ENCODE results near the gene CDC16. TPM values are rescaled to one million over a fixed set of nuclear protein-coding genes. Genes with fewer than 3 reads are reported as not detected.
"Not testable (repeated sequence)": the region's sequence is repeated elsewhere in the genome, so short reads cannot be mapped to it uniquely, and the experiment has no call there.

Gene CDC16, protein sequence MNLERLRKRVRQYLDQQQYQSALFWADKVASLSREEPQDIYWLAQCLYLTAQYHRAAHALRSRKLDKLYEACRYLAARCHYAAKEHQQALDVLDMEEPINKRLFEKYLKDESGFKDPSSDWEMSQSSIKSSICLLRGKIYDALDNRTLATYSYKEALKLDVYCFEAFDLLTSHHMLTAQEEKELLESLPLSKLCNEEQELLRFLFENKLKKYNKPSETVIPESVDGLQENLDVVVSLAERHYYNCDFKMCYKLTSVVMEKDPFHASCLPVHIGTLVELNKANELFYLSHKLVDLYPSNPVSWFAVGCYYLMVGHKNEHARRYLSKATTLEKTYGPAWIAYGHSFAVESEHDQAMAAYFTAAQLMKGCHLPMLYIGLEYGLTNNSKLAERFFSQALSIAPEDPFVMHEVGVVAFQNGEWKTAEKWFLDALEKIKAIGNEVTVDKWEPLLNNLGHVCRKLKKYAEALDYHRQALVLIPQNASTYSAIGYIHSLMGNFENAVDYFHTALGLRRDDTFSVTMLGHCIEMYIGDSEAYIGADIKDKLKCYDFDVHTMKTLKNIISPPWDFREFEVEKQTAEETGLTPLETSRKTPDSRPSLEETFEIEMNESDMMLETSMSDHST
- 53.5 and 57.7 TPM in 2 replicates for total RNA-seq (2014; rRNA removed; shearing (Covaris generic))

DNA sequence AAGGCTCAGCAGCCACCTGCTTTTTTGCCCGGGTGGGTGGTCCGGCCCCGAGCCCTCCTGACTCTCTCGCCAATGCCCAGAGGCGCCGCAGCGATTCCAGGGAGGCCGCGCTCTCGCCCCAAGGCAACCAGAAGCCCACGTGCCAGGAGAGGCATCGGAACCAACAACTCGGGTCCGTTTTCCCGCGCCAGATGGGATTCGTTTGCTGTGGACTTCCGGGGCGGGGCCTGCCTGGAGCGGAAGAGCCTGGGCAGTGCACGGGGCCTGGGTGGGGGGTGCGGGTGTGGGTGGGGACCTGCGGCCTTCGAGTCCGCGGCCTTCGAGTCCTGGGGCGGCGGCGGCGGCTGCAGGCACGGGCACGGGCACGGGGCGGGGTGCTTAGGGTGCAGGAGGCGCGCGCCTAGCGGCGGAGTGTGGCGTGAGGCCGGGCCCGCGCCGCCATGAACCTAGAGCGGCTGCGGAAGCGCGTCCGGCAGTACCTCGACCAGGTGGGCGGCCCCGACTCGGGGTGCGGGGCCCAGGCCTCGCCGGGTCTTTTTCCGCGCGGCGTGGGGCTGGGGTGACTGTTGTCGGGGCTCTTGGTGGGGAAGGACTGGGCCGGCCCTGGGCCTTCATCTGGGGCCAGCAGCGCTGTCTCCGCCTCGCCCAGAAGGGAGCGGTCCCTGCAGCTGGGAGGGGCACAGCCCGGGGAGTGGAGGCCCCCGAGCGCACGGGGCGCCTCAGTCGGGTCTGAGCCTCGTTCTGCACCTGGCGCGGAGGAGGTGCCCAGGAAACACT, at the start of gene CDC16:
Gene CDC16 (plus strand): TSS at position 253 of the 777 bp plus-strand sequence. CDS start 188 bp downstream, at position 441.
- peak; percentile 90 for DNase-seq (ENCODE audit: low spot score)

DNA sequence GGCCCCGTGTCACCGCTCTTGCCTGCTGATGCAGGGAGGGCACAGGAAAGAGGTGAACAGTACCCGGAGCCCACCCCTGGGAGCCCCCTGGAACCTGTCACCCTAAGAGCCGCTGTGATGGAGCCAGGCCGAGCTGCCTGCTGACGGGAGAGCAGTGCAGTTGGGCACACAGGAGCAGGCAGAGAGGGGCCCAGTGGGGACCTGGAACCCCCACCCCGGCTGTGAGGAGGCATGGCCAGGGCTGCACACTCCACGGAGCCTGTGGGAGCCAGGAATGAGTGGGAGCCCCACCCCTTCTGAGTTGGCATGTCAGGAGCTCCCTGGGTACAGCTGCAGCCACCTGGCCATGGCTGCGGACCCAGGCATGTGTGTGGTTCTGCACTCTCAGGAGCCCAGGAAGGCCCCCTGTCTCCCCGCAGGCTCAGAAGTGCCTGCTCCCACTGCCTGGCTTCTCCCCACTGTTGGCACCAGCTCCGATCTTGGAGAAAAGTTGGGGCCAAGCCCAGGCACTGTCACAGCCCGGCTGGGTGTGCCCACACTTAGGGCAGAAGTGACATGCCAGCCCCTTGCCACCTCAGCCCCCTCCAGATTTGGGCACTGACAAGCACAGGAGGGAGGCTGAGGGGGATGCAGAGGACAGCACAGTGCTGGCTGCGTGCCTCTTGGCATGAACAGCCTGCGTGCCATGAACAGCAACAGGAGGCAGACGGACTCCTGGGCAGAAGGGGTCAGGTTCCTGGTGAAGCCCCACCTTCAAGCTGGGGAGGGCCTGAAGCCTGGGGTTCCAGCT, 49.3 kb upstream of the CDC16 start:
- no peak for DNase-seq (ENCODE audit: low spot score)

DNA sequence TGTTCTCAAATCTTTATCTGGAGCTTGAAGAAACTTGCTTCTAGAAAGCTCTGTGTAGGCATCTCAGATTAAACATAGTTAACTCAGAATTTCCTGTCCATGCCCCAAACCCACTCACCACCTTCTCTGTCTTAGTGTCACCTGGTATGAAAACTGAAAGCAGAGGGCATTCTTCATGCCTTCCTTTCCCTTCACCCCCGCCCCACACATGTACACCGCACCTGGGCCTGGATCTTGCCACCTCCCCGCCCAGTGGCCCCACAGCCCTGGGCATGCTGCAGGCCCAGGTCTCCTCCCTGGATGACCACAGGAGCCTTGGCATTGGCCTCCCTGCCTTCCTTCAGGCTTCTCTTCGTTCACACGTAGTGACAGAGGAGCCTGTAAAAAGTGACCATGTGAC, 39.8 kb upstream of the CDC16 start:
- no peak for DNase-seq (ENCODE audit: low spot score)

DNA sequence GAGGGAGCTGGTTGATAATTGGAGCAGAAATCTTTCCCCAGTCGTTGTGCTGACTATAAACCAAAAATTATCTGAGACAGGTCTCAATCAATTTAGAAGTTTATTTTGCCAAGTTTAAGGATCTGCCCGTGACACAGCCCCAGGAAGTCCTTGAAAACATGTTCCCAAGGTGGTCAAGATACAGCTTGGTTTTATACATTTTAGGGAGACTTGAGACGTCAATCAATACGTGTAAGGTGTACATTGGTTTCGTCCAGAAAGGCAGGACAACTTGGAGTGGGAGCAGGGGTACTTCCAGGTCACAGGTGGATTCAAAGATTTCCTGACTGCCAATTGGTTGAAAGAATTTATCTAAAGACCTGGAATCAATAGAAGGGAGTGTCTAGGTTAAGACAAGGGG, 38.1 kb upstream of the CDC16 start:
- no peak for DNase-seq (ENCODE audit: low spot score)

DNA sequence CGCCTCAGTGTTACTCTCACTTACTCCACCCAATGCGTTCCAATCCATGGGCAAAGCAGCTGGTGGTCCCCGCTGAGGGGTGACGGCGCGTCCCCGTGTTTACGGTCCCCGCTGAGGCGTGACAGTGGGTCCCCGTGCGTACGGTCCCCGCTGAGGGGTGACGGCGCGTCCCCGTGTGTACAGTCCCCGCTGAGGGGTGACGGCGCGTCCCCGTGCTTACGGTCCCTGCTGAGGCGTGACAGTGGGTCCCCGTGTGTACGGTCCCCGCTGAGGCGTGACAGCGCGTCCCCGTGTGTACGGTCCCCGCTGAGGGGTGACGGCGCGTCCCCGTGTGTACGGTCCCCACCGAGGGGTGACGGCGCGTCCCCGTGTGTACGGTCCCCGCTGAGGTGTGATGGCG, 36.1 kb upstream of the CDC16 start:
- no peak for DNase-seq (ENCODE audit: low spot score)

DNA sequence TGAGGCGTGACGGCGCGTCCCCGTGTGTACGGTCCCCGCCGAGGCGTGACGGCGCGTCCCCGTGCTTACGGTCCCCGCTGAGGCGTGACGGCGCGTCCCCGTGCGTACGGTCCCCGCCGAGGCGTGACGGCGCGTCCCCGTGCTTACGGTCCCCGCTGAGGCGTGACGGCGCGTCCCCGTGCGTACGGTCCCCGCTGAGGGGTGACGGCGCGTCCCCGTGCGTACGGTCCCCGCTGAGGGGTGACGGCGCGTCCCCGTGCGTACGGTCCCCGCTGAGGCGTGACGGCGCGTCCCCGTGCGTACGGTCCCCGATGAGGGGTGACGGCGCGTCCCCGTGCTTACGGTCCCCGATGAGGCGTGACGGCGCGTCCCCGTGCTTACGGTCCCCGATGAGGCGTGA, 35.2 kb upstream of the CDC16 start:
- not testable (repeated sequence) for DNase-seq (ENCODE audit: low spot score)

DNA sequence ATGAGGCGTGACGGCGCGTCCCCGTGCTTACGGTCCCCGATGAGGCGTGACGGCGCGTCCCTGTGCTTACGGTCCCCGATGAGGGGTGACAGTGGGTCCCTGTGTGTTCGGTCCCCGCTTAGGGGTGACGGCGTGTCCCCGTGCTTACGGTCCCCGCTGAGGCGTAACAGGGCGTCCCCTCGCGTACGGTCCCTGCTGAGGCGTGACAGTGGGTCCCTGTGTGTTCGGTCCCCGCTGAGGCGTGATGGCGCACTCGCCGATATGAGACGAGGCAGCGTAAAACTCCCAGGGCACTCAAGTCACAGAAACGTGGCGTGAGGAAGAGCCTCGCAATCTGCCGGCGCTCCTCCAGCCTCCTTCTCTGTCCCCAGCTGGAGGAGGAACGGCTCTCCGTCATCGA, 34.7 kb upstream of the CDC16 start:
- DNase-seq (ENCODE audit: low spot score): no peak

DNA sequence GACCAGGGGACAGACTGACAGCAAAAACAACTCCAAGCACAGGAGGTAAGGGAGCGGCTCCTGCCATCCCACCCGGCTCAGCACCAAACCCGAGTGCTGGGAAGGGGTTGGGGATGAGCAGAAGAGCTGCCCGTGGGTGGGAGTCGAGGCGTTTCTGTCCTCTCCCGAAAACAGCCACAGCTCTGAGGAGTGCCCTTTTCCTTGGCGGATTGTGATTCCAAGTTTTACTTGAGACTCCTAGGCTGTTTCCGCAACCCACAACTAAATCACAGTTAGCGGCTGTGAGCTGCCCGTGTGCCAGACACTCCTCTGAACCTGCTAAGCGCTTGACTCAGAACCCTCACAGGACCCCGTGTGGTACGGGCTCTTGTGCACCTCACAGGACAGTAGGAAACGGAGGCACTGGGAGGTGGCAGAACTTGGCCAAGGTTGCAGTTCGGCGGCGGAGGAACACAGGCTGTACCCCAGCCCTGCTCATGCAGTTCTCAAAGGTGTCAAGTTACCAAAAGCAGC, 34.2 kb upstream of the CDC16 start:
- no peak for DNase-seq (ENCODE audit: low spot score)

DNA sequence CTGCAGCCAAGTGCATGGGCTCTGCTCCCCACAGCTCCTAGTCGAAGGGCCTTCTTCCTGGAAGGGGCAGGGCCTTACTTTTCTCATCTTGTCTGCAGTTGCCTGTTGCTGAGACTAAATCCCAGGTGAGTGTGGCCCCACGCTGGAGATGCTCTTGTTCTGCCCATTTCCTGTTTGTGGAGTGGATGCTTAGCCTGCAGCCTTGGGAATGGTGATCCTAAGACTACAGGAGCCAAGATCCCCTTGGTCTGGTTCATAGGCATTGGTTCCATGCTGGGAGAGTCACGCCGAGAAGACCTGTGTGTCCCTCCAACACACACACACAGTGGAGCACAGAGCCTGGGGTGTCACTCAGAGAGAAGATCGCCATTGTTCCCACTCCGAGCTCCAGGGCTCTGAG, 32.1 kb upstream of the CDC16 start:
- no peak for DNase-seq (ENCODE audit: low spot score)

DNA sequence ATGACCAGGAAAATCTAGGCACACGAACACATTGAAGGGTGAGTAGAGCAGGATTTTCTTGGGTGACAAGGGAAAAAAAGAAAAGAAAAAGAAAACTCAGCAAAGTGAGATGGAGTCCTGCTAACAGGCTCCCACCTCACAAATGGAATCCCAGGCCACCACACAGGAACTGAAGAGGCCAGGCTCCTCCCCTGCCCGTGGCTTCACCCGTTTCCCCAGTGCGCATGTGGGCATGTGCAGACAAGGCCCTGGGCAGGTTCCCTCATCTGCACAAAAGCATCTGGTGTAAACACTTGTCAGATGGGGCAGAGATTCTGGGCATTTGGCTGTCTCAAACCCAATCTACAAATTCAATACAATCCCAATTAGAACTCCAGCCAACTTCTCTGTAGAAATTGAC, 31.2 kb upstream of the CDC16 start:
- no peak for DNase-seq (ENCODE audit: low spot score)

DNA sequence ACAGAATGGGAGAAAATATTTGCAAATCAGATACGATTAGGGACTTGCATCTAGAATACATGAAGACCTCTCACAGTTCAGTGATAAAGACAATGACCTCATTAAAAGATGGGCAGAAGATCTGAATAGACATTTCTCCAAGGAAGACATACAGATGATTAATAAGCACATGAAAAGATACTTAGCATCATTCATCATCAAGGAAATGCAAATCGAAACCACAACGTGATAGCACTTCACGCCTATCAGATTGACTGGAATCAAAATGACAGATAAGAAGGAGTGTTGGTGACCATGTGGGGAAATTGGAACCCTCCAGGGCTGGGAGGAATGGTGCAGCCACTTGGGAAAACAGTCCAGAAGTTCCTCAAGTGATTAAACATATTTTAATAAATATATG, 29.8 kb upstream of the CDC16 start:
- no peak for DNase-seq (ENCODE audit: low spot score)

DNA sequence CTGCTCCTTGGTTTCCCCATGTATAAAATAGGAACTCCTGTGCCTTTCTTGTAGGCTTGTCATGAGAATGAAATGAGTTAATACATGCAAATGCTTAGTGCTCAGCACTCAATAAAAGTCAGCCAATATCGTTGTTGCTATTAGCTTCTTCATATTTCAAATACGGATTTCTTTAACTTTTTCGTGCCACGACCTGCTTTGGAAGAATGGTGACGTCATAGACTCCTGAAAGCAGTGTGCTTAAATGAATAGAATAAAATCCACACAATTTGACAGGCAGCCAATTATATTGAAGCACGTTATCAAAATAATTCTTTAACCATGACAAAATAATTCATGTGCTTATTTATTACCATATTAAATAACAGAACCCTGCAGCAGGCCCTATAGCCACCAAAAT, 26.6 kb upstream of the CDC16 start:
- DNase-seq (ENCODE audit: low spot score): no peak

DNA sequence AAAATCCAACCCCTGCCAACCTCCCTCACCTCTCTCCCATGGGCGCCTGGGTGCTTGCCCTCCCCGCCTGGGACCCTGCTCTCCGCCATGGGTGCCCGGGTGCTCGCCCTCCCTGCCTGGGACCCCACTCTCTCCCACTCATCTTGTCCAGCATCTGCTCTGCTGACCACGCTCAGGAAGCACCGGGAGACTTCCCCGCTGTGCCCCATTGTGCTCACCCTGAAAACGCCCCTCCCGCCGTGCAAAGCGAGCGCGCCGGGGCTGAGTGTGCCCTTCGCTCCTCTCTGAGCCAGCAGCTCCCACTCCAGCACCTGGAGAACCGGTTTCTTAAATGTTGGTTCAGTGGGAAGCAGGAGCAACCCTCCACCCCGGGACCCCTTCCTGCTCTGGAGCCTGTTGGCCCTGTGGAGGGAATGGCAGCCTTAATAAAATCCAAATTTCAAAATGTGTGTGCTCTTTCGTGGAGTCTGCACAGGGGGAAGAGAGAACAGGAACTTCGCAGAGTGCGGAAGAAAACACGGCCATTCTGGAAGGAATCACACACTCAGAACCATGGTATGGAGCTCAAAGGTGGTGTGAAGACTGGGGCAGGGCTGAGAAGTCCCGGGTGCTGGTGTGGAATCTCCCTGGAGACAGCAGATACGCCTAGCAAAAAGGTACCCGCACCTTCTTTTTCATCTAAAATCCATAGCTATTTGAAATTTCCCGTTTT, 23.1 kb upstream of the CDC16 start:
- DNase-seq (ENCODE audit: low spot score): no peak

DNA sequence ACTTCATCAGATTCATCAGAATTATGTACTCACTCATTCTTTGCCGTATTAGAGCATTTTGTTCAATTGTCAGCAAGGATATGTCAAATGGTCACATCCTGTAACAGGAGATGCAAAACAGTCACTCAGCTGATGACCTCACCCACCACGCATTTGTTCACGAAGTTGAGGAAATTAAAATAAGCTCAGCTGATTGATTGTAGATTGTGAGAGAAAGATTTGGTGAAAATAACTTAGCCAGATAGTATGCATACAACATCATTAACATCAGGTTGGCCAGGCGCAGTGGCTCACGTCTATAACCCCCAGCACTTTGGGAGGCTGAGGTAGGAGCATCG, 22.6 kb upstream of the CDC16 start:
- peak; percentile 22 for DNase-seq (ENCODE audit: low spot score)

DNA sequence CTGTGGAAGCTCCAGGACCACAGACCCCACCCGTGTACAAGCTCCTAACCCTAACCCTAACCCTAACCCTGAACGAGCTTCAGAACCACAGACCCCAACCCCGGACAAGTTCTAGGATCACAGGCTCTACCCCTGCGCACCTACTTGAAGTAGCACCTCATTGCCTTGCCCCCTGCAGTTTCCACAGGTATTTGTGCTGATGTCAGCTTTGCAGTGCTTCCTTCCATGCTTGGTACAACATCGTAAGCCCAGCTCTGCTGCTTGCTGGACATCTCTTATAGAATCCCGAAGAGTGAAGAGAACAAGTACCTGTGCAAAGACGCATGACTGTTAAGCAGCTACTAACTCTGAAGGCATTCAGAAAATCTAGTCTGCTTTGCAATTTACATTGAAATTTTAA, 20.7 kb upstream of the CDC16 start:
- no peak for DNase-seq (ENCODE audit: low spot score)

DNA sequence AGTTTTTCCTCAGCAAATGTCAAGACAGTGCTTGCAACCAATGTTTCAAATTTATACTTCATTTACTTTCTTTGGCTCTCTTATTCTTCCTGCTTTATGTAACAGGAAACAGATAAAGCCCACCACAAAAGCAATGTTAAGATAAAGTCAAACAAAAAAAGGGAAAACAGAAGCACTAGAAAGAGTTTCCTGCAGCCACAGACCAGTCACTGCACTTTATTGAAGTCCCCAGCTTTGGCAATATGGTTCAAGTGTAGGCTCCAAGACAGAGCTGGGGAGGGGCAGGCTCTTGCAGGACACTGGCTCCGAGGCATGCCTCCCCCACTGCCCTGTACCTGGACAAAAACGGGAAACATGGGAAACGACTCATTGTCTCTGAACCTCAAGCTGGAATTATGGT, 15.3 kb upstream of the CDC16 start:
- no peak for DNase-seq (ENCODE audit: low spot score)

DNA sequence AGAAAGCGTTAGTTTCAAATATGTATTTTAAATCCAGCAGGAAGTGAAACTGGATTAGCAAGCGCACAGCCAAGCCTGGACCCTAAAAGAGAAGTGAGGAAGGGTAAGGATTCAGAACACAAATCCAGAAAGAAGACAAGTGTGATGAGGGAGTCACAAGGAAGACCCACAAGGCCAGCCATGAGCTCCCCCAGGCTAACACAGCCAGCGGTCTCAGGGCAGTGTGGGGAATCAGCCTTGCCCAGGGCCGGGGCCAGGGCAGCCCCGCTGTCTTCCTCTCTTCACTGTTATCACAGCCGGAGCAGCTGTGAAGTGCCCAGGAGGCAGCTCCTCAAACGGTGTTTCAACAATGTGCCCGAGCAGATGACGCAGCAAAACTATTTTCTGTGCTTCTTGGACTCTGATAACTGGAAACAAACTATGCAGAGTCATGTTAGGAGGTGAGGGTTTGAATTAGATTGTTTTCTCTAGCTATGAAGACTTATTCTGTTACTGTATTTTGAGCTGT, 12.2 kb upstream of the CDC16 start:
- no peak for DNase-seq (ENCODE audit: low spot score)

DNA sequence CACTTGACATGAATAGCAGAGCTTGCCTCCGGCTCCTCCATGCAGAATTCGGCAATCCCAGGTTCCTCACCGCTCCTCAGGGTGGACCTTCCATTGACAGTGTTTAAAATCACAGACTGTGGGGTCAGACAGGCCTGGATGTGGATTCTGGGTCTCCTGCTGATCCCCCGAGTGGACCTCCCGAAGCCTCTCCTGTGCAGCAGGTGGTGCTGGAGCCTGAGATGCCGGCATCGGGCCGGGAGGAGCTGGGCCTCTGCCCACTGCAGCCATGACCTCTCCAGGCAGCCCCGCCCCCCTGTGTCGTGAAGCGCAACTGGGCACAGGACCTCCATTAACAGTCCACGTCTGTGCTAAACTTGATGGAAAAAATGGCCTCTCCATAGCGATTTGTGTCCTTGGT, 10.5 kb upstream of the CDC16 start:
- DNase-seq (ENCODE audit: low spot score): no peak

DNA sequence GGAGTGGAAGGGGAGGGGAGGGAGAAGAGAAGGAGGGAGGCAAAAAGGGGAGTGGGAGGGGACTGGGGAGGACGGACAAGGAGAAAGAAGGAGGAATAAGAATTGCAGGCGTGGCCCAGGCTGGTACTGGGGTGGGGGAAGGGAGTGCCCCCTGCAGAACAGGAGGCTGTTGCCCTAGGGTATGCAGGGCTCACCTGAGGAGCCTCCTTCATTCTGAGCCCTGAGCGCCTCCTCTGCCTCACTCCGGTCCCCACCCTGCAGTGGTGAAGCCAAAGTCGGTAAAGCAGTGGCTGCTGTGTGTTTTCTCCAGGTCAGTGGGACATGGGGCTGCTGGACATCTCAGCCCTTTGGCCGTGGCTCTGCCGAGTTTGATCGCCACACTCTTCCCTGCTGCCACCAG, 9.1 kb upstream of the CDC16 start:
- no peak for DNase-seq (ENCODE audit: low spot score)

DNA sequence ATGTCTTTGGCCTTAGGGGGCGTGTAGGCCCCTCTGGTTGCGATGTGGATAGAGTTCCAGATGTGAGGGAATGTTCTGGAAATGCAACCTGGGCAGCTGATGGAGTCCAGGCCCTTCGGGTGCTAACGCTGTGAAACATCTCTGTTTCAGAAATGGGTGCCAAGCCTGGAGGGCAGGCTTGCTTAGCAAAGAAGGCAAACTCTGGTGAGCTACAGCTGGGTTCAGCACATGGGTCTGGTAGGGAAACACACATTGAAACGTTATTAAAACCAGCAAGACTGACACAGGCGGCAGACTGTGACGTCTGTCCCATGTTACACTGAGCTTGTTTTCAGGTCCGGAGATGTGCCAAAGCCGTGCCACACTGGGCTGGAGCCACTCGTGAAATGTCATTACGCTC, 8.6 kb upstream of the CDC16 start:
- DNase-seq (ENCODE audit: low spot score): no peak

Data from A172 (cell line).